AG04449 (cell line): ENCODE measurements around the gene DEFB118.
"Not testable (repeated sequence)": the region's sequence is repeated elsewhere in the genome, so short reads cannot be mapped to it uniquely, and the experiment has no call there.

Source experiments
- CTCF ChIA-PET: fragments of 350-600 bp; formaldehyde crosslinking; extraction: SDS; loops from one replicate; lab custom pipeline; 2021; ENCODE audit warnings: antibody characterized with exemption; lab: Yijun Ruan, JAX
- POLR2A ChIA-PET: fragments of 400-600, 350-600 bp; formaldehyde crosslinking; extraction: SDS; loops from one replicate; lab custom pipeline; 2020; ENCODE audit warnings: antibody characterized with exemption, inconsistent platforms; lab: Yijun Ruan, JAX
- DNase-seq: peaks from one replicate; pipeline ENCODE4 v3.0.0-alpha.2; 2010; ENCODE audit warnings: low read depth, low spot score
- H3K4me3 ChIP-seq: 2 replicates; pipeline ENCODE4 v1.5.1; 2011; ENCODE audit warnings: low read depth, mild to moderate bottlenecking, control low read depth, low read length
- TF ChIP-seq, protein P1 (sequence below): IDR thresholded peaks from one replicate; pipeline ENCODE4 v1.5.1; 2011; ENCODE audit warnings: mild to moderate bottlenecking, moderate library complexity, low read length, control low read depth, inconsistent platforms; ENCODE audit not compliant: insufficient read depth; ENCODE audit errors: missing control alignments

DEFB118 gene, protein sequence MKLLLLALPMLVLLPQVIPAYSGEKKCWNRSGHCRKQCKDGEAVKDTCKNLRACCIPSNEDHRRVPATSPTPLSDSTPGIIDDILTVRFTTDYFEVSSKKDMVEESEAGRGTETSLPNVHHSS

DNA sequence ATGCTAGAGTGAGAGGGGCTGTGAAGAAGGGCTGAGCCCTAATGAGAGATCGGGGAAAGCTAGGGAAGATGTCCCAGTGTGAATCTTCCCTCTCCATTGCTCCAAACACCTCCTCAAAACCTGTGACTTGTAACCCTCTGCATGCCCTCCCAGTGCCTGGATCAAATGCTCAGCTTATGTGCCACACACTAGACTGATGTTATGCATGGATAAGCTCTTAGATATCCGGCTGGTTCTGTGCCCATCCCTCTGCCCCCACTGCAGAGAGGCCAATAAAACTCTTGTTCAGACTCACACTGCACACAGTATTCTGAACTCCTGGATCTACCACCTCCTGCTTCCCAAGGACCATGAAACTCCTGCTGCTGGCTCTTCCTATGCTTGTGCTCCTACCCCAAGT lies at the start of gene DEFB118:
TSS of gene DEFB118 (plus strand) at position 301 of the 400 bp plus-strand sequence. CDS start at position 351, 50 bp downstream.
- H3K4me3 ChIP-seq: no peak within 1 kb of the TSS
- CTCF ChIA-PET: no interaction called here
- DNase-seq: no peak
- TF ChIP-seq, protein P1, sequence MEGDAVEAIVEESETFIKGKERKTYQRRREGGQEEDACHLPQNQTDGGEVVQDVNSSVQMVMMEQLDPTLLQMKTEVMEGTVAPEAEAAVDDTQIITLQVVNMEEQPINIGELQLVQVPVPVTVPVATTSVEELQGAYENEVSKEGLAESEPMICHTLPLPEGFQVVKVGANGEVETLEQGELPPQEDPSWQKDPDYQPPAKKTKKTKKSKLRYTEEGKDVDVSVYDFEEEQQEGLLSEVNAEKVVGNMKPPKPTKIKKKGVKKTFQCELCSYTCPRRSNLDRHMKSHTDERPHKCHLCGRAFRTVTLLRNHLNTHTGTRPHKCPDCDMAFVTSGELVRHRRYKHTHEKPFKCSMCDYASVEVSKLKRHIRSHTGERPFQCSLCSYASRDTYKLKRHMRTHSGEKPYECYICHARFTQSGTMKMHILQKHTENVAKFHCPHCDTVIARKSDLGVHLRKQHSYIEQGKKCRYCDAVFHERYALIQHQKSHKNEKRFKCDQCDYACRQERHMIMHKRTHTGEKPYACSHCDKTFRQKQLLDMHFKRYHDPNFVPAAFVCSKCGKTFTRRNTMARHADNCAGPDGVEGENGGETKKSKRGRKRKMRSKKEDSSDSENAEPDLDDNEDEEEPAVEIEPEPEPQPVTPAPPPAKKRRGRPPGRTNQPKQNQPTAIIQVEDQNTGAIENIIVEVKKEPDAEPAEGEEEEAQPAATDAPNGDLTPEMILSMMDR: no peak
- POLR2A ChIA-PET: no interaction called here

DNA sequence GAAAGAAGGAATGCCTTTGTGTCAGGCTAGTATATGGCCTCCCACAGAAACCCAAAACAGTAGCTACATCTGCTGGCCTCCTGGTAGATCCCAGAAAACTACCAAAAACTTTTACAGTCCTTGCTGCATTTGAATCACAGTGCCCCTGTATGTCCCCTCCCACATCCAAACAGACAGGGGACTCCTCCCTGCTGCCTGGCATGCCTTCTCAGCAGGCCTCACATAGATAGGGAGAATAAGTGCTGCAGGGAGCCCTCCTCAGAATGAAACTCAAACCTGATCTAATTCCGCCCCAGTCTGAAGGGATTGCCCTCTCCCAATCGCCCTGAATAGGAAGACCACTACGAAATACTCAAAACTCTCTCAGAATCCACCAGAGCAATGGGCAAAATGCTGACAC lies 45.9 kb upstream of the DEFB118 start:
- no peak for DNase-seq
- POLR2A ChIA-PET: no interaction called here
- TF ChIP-seq, protein P1: no peak
- CTCF ChIA-PET: no interaction called here
- no peak overlapping the region for H3K4me3 ChIP-seq

DNA sequence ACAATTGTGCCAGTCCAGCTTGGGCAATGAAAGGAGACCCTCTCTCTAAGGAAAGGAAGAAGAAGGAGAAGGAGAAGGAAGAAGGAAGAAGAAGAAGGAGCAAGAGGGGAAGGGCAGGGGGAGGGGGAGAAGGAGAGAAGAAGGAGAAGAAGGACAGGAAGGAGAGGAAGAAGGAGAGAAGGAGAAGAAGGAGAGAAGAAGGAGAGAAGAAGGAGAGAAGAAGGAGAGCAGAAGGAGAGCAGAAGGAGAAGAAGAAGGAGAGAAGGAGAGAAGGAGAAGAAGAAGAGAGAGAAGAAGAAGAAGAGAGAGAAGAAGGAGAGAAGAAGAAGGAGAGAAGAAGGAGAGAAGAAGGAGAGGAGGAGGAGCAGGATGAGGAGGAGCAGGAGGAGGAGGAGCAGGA lies 37.5 kb upstream of the DEFB118 start:
- ChIA-PET CTCF (no interaction called here), POLR2A (no interaction called here)
- H3K4me3 ChIP-seq: no peak overlapping the region
- DNase-seq: no peak
- TF ChIP-seq, protein P1: no peak

DNA sequence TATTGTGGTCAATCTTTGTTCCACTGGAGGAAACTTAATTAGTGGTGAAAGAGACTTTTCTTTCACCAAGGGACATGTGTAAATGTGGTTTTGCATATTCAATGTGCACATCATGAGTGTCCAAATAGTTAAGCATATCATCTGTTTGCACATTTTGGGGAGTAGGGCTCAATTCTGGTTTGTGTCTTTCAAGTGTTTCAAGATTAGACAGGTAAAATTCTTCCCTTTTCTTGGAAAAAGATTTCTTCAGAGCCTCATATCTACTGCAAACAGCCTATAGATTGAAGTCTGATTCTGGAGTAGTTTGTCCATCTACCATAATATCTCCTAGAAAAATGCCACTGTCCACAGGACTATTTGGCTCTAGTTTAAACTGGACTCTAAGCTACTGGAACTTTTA lies 26.9 kb upstream of the DEFB118 start:
- ChIA-PET POLR2A (no interaction called here), CTCF (no interaction called here)
- H3K4me3 ChIP-seq: no peak overlapping the region
- TF ChIP-seq, protein P1: no peak
- DNase-seq: no peak

DNA sequence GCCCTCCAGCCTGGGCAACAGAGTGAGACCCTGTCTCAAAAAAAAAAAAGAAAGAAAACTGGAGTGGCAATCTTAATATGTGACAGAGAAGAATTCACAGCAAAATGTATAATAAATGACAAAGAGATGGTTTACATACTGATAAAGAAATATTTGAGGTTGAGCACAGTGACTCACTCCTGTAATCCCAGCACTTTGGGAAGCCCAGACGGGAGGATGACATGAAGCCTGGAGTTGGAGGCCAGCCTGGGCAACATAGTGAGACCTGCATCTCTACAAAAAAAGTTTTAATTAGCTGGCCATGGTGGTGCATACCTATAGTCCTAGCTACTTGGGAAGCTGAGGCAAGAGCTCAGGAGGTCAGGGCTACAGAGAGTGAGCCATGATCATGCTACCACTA lies 12.4 kb upstream of the DEFB118 start:
- H3K4me3 ChIP-seq: no peak overlapping the region
- DNase-seq: no peak
- TF ChIP-seq, protein P1: no peak
- ChIA-PET CTCF (no interaction called here), POLR2A (no interaction called here)

DNA sequence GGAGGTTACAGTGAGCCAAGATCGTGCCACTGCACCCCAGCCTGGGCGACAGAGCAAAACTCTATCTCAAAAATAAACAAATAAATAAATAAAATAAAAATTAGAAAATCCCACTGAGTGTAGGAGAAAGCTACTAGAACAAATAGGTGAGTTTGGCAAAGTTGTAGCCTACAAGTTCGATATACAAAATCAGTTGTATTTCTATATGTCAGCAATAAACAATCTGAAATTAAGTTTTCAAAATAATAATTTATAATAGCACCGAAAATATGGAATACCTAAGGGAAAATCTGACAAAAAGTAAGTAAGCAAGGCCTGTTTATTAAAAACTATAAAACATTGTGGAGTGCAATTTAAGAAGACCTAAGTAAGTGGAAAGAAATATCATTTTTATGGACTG lies 5.1 kb upstream of the DEFB118 start:
- ChIA-PET CTCF (no interaction called here), POLR2A (no interaction called here)
- no peak overlapping the region for H3K4me3 ChIP-seq
- no peak for DNase-seq
- TF ChIP-seq, protein P1: no peak

DNA sequence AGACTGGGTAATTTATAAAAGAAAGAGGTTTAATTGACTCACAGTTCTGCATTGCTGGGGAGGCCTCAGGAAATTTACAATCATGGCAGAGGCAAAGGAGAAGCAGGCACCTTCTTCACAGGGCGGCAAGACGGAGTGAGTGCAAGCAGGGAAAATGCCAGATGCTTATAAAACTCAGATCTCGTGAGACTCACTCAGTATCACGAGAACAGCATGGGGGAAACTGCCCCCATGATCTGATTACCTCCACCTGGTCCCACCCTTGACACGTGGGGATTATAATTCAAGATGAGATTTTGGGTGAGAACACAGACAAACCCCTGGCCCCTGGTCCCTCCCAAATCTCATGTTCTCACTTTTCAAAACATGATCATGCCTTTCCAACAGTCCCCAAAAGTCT lies 4.1 kb upstream of the DEFB118 start:
- DNase-seq, H3K4me3 ChIP-seq, CTCF ChIA-PET, POLR2A ChIA-PET: not testable (repeated sequence)
